Measurements from ENCODE around the gene FBXO27.
"Not testable (repeated sequence)": the region's sequence is repeated elsewhere in the genome, so short reads cannot be mapped to it uniquely, and the experiment has no call there.

Gene FBXO27

DNA sequence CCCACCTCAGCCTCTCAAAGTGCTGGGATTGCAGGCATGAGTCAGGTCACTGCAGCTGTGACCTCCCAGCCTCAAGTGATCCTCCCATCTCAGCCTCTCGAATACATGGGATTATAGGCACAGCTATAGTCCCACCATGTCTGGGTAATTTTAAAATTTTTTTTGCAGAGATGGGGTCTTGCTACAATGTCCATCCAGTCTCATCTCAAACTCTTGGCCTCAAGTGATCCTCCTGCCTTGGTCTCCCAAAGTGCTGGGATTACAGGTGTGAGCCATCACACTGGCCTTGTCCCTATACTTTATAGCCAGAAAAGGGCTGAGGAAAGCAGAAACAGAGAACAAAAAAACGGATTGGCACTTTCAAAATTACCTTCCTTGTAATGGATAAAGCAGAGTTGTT lies 4.8 kb upstream of the FBXO27 start:
- DNase-seq, result no peak

- DNase-seq, result no peak
Observed at GRCh38 chr19:39036581-39036980, 4.2 kb upstream of the FBXO27 start.

DNA sequence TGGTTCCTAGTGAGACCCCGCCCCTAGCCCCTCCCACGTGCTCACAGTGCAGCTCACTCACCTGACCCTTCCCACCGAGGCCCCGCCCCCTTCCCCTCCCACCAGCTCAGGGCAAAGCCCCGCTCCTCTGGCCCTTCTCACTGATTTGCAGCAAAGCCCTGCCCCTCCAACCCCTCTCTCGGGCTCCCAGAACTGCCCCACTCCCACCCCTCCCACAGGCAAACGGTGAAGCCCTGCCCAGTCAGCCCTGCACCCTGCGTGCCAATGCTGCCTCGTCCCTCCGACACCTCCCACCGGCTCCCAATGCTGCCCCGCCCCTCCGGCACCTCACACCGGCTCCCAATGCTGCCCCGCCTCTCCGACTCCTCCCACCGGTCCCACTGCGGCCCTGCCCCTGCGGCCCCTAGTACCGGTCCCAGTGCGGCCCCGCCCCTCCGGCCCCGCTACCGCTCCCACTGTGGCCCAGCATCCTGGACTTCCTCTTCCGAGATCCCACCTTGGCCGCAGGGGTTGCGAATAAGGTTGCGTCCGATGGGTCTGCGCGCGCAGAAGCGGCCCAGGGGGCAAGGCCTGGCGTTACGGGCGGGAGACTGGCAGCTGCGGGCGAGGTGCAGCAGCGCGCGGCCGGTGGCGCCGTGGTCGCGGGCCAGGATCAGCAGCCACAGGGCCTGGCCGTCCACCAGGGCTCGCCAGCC lies 834 bp downstream of the FBXO27 start:
- peak; percentile 100 for DNase-seq

- DNase-seq, result no peak
Observed at GRCh38 chr19:39030854-39031367, 1.4 kb downstream of the FBXO27 start.

DNA sequence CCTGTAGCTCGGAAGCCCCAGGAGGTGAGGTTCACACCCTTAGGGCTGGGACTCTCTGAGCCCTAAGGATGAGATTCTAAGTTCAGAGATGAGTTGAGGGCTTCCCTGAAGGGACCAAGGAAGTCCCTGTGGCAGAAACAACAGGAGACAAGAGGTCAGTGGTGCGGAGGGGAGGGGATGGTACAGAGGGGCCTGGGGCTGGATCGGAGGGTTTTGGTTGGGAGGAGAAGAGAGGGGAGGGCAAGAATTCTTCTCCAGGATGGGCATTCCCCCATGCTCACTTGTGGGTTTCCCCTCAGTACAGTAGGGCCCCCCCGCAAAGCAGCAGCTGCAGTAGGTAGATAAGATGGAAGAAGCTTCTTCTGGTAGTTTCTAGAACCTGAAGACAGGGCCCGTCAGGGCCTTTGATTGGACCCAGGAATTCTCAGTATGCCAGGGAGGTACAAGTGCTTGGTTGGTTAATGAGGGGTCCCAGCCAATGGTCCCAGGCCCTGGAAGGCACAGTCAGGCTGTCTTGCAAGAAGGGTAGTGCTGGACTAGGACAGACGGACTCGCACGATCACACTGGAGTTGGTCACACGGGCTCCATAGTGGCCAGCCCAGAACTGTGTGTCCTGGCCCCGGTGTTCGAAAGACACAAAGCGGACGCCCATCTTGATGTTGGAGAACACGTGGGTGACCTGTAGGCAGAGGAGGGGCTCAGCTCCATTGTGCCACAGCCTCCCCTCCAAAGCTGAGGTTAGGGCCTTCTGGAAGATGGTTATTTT lies 7.3 kb downstream of the FBXO27 start:
- no peak for DNase-seq

DNA sequence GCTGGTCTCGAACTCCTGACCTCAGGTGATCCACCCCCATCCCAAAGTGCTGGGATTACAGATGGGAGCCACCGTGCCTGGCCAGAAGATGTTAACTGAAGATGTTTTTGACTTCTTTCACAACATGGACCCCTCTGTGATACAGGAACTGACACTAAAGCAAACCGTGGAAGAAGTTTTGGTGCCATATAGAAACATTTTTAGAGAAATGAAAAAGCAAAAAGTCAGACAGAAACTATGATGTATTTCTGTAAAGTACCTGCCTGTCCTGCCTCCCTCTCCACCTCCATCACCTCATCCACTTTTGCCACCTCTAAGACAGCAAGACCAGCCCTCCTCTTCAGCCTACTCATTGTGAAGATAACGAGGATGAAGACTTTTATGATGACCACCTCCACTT lies 11.3 kb downstream of the FBXO27 start:
- DNase-seq, result no peak

GRCh38 chr19:39017646-39018045 lies 14.7 kb downstream of the FBXO27 start:
- DNase-seq, result no peak

DNA sequence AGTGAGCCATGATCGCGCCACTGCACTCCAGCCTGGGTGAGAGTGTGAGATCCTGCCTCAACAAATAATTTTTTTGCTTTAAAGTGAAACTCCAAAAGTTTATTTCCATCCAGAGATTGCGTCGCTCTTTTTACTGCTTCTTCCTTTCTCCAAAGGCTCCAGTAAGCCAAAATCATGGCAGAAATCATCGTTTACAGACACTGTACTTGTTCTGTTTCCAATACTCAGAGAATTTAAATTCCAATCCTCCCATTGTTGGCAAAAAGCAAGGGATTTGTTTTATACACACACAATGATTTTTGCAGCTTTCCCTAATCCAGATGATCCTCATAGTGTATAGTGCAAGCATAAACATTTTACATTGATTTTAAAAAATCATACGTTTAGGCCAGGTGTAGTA lies 15.3 kb downstream of the FBXO27 start:
- no peak for DNase-seq

DNA sequence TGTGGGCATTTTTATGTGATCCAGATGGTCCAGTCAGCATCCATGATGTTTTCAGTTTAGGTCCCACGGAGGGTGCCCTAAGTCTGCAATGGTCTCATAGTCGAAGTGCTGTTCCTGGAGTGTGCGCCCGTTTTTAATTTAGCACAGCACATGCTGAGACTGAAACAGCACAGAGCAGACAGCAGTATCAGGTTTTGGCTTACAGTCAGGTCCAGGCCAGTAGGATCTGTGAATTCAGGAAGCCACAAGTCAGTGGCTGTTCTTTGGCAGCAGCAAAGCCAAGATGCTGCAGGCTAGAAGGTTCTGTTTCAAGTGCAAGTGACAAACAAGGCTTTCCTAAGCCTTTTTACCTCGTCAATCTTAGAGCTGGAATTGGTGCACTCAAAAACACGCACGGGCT lies 18.3 kb downstream of the FBXO27 start:
- DNase-seq, result no peak

- no peak for DNase-seq
Observed at GRCh38 chr19:39009001-39009400, 23.3 kb downstream of the FBXO27 start.

DNA sequence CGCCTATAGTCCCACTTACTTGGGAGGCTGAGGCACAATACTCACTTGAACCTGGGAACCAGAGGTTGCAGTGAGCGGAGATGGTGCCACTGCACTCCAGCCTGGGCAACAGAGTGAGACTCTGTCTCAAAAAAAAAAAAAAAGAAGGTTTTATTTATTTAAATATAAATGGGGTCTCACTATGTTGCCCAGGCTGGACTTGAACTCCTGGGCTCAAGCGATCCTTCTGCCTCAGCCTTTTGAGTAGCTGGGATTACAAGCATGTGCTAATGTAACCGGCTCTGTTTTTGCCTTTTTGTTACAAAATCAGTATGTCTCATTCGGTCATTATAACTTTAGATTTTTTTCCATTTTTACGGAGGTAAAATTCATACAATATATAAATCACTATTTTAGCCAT lies 24.2 kb downstream of the FBXO27 start:
- no peak for DNase-seq

DNA sequence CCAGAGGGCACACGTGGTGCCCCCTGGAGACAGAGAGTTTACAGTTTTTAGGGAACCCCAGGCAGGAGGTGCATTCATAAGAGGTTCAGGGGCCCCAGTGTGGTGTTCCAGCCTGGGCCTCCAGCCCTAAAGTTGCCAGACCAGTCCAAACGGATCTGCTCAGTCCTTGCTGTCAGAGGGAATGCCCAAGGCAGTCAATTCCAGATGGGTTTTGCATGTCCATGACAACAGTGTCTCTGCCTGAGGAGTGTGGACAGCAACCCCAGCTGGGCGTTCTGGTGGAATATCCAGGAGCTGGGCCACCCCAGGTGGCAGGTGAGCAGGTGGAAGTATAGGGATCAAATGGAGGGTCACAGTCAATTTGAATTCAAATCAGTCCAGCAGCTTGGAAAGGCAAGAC lies 25.3 kb downstream of the FBXO27 start:
- DNase-seq, result no peak

DNA sequence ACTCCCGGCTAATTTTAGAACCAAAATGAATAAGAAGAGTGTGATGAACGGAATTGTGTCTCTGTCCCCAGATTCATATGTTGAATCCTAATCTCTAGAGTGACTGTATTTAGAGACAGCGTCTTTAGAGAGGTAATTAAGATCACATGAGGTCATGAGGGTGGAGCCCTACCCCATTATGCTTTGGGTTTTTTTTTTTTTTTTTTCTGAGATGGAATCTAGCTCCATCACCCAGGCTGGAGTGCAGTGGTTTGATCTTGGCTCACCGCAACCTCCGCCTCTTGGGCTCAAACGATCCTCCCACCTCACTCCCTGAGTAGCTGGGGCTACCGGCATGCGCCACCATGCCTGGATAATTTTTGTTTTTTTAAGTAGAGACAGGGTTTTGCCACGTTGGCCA lies 27.9 kb downstream of the FBXO27 start:
- DNase-seq, result peak; percentile 25

DNA sequence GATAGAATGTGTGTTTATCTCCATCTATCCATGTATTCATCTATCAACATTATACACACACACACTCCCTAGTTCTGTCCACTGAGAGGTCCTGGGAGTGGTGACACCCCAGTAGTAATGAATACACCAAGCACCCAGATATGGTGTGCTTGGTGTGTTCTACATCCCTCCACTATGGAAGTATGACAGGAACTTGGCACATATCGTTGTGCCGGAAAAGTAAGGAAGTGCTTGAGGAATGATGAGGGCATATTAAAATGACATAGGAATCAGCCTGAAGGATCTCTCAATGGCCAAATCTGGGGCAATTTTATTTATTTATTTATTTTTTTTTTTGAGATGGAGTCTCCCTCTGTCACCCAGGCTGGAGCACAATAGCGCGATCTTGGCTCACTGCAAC lies 28.6 kb downstream of the FBXO27 start:
- no peak for DNase-seq

GRCh38 chr19:39003188-39003587 lies 29.2 kb downstream of the FBXO27 start:
- DNase-seq, result no peak

GRCh38 chr19:39001041-39001440 lies 31.3 kb downstream of the FBXO27 start:
- peak; percentile 88 for DNase-seq

GRCh38 chr19:38997576-38997975 lies 34.8 kb downstream of the FBXO27 start:
- not testable (repeated sequence) for DNase-seq

DNA sequence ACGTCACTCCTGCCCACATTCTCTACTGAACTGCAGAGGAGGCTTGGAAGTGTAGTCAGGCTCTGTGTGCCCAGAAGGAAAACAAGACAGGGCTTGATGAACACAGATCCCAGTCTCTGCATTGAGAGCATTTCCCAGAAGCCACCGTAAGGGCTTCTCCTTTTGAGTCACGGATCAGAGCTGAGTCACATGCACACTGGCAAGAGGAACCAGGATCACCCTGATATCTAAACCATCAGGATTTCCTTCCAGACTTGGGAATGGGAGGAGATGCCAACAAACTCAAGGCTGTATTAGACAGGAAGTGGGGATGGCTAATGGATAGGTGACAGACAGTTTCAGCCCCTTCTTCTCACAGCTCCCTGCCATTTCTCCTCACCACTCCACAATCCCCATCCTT lies 39.1 kb downstream of the FBXO27 start:
- no peak for DNase-seq

- no peak for DNase-seq
Observed at GRCh38 chr19:38990949-38991697, 41.2 kb downstream of the FBXO27 start.

GRCh38 chr19:38989614-38990013 lies 42.7 kb downstream of the FBXO27 start:
- not testable (repeated sequence) for DNase-seq

DNA sequence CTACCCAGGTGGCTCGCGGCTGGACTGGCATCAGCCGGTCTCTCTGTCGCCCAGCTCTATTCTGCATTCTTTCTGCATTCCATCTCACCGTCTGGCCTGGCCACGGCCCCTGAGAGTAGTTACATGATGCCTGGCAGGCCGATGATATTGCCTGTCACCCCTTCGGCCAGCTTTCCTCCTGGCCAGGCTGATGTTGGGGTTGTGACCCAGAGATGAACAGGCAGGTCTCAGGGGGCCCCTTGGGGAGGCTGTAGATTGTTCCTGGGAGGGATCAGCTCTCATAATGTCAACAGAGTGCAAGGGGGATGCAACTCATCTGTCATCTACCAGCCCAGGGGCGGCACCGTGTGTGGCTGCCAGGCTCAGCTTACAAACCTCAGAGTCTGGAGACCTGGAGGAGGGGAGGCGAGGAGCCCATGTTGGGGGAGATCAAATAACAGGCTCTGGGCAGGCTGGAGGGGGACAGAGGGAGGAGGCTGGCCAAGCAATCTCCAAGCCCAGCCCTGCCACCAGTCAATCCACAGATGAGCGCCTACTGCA lies 43.2 kb downstream of the FBXO27 start:
- peak; percentile 84 for DNase-seq

- DNase-seq, result not testable (repeated sequence)
Observed at GRCh38 chr19:38988627-38989026, 43.7 kb downstream of the FBXO27 start.

GRCh38 chr19:38987745-38988144 lies 44.6 kb downstream of the FBXO27 start:
- not testable (repeated sequence) for DNase-seq

Measured in NCI-H82 (cell line).